ENCODE results near the gene OR4E2. TPM values are rescaled to one million over a fixed set of nuclear protein-coding genes. Genes with fewer than 3 reads are reported as not detected.

The OR4E2 gene, protein sequence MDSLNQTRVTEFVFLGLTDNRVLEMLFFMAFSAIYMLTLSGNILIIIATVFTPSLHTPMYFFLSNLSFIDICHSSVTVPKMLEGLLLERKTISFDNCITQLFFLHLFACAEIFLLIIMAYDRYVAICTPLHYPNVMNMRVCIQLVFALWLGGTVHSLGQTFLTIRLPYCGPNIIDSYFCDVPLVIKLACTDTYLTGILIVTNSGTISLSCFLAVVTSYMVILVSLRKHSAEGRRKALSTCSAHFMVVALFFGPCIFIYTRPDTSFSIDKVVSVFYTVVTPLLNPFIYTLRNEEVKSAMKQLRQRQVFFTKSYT
- not detected in 5 replicates for total RNA-seq (2022; extraction: Qiagen RNA extraction)

DNA sequence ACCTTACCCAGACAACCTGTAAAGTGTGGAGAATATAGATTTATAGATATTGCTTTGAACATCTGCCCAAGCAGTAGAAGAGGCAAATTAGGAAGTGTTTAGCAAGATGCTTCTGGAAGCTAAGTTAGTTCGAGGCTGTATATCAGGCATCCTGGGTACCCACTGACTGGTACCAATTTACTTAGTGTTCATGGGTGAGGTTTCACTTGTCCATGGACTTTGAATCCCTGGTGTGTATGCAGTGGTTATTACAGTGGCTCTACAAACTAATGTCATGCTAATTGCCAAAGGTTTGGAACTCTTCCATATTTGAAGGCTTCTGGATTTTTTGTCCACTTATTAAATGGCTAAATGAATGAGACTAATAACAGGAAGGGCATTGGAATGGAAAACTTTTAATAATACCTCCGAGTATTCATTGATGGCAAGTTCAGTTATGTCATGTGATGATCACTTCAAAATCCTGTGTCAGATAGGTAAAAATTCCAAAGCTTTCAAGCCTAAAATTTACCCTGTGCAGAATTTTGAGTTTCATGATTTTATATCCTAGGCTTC lies at the start of gene OR4E2:
TSS of gene OR4E2 (plus strand) at position 505 of the 555 bp plus-strand sequence. CDS start 11,248 bp downstream, outside the sequence.

DNA sequence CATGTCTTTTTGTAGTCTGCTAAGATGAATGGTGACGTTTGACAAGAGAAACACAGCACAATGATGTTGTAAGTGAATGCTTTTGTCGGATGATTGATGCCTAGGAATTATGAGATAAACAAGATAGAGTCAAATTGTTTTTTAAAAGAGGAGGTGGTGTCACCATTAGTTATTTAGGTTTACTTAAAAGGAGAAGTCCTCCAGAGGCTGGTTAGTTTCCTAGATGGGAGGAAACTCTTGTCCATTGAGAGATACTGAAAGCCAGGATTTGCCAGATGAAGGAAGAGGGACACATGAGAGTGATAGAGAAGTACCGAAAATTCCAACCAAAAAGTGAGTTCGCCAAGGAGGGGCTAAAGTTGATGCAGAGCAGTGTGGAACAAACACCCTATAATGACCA lies 18.8 kb upstream of the OR4E2 start, which contains the start of gene OR10G2:
TSS of gene OR10G2 (minus strand) at position 101 of the 400 bp plus-strand sequence. CDS start at position 3, 98 bp downstream.

DNA sequence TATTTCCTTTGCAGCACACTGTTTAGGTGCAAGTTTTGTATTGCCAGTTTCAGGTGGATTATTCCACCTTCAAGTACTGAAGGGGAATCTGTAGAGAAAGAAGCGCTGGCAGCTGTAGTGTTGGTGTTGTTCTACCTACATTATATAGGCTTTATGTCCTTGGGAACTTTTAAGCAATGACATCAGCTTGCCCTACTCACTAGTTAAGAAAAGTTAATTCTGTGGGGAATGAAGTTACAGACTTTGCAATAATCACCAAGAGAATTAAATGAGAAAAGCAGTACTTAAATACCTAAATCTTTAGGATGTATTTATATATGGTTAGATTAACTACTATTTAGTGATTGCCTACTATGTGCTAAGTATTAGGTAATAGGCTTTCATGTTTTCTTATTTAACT lies 20.1 kb downstream of the OR4E2 start, which contains the start of gene OR4E1:
TSS of gene OR4E1 (minus strand) at position 101 of the 400 bp plus-strand sequence. CDS start 2,883 bp downstream, outside the sequence.

Other genes with a start within 250 kb of the OR4E2 start
- gene CHD8, start 197.7 kb upstream of the OR4E2 start, total RNA-seq (2022; extraction: Qiagen RNA extraction): 38.1 to 43.5 TPM (median 41.9 TPM) in 5 replicates
- 12.2 to 14.6 TPM (median 13.4 TPM) in 5 replicates for gene RAB2B, start 176.9 kb upstream of the OR4E2 start, total RNA-seq (2022; extraction: Qiagen RNA extraction)
- 55.7 to 79.3 TPM (median 69.0 TPM) in 5 replicates for gene TOX4, start 176.6 kb upstream of the OR4E2 start, total RNA-seq (2022; extraction: Qiagen RNA extraction)
- gene METTL3, start 142.5 kb upstream of the OR4E2 start, total RNA-seq (2022; extraction: Qiagen RNA extraction): 36.8 to 45.6 TPM (median 43.7 TPM) in 5 replicates
- gene SALL2, start 127.5 kb upstream of the OR4E2 start, total RNA-seq (2022; extraction: Qiagen RNA extraction): 0.58 to 0.78 TPM (median 0.68 TPM) in 5 replicates
- gene OR10G3, start 73.8 kb upstream of the OR4E2 start, total RNA-seq (2022; extraction: Qiagen RNA extraction): not detected in 5 replicates
- not detected in 5 replicates for gene OR10G2, start 18.9 kb upstream of the OR4E2 start, total RNA-seq (2022; extraction: Qiagen RNA extraction)
- gene OR4E1, start 20.0 kb downstream of the OR4E2 start, total RNA-seq (2022; extraction: Qiagen RNA extraction): not detected in 5 replicates

Data from A549 treated with dexamethasone at 1 μM for 4 hours (cell line).